Panc1 (cell line): ENCODE results near the gene PFKFB3. TPM values are rescaled to one million over a fixed set of nuclear protein-coding genes. Genes with fewer than 3 reads are reported as not detected.

ENCODE experiments used
- ATAC-seq: fragments of 200-7000 bp; cut with Tn5 transposase; 2 replicates; pipeline ENCODE4 v1.9.1; 2020; ENCODE audit warnings: mild to moderate bottlenecking, moderate library complexity
- BruUV-seq: library from RNA; stranded (reverse); fragments of 400-500 nt; replicated peaks from 2 replicates; lab custom pipeline; 2021; lab: Mats Ljungman, UMichigan
- CTCF ChIA-PET: fragments of 300-600 bp; sonication (Branson Sonifier 250); formaldehyde crosslinking; loops from one replicate; lab custom pipeline; 2022; ENCODE audit warnings: antibody characterized with exemption; lab: Charles Lee
- POLR2A ChIA-PET: fragments of 300-600 bp; sonication (Branson Sonifier 250); formaldehyde crosslinking; loops from one replicate; lab custom pipeline; 2022; ENCODE audit warnings: antibody characterized with exemption; lab: Charles Lee
- DNase-seq: peaks from one replicate; pipeline ENCODE4 v3.0.0-alpha.2; 2010; ENCODE audit warnings: low read depth, low spot score
- H3K27ac ChIP-seq: 2 replicates; pipeline ENCODE4 v1.5.1; 2011; ENCODE audit warnings: mild to moderate bottlenecking, low read length, inconsistent platforms
- H3K27me3 ChIP-seq: fragments of 200-500 bp; sonication (Bioruptor generic); 2 replicates; pipeline ENCODE4 v1.6.0; 2014; ENCODE audit warnings: low read length, inconsistent platforms; ENCODE audit not compliant: control insufficient read depth, insufficient read depth
- H3K36me3 ChIP-seq: fragments of 200-500 bp; sonication (Bioruptor generic); 2 replicates; pipeline ENCODE4 v1.5.1; 2014; ENCODE audit warnings: inconsistent platforms, mild to moderate bottlenecking, low read length, moderate library complexity; ENCODE audit not compliant: control insufficient read depth, insufficient read depth
- H3K4me1 ChIP-seq: 2 replicates; pipeline ENCODE4 v1.5.1; 2011; ENCODE audit warnings: inconsistent platforms, mild to moderate bottlenecking, low read length, moderate library complexity; ENCODE audit not compliant: control insufficient read depth, insufficient read depth
- H3K4me3 ChIP-seq, 2 experiments: 2 replicates each; pipeline ENCODE4 v1.5.1; 2011 to 2012; ENCODE audit warnings: low read depth in 2 of 2, low read length in 2 of 2, mild to moderate bottlenecking in 2 of 2, inconsistent platforms in 1 of 2, moderate library complexity in 1 of 2
- H3K9me3 ChIP-seq: fragments of 200-500 bp; sonication (Bioruptor generic); 2 replicates; pipeline ENCODE4 v1.5.1; 2014; ENCODE audit warnings: low read depth, mild to moderate bottlenecking, inconsistent platforms, low read length, moderate library complexity; ENCODE audit not compliant: control insufficient read depth, insufficient read depth
- POLR2AphosphoS5 ChIP-seq: IDR thresholded peaks from 2 replicates; pipeline ENCODE4 v1.6.1; 2012; ENCODE audit warnings: mild to moderate bottlenecking, low read depth, low read length, moderate library complexity
- SIN3A ChIP-seq: IDR thresholded peaks from 2 replicates; pipeline ENCODE4 v1.6.1; 2012; ENCODE audit warnings: low read depth, mild to moderate bottlenecking, low read length, moderate library complexity, borderline replicate concordance; ENCODE audit not compliant: insufficient read depth
- TCF7L2 ChIP-seq: IDR thresholded peaks from 2 replicates; pipeline ENCODE4 v1.6.1; 2011; ENCODE audit warnings: mild to moderate bottlenecking, low read depth, low read length, inconsistent platforms
- in situ Hi-C: cut with HindIII; loops from 2 replicates; pipeline ENCODE4 v1.10.0; 2016; ENCODE audit warnings: low sequenced_read_pairs, low pct_unique_long_range_greater_than_20kb
- intact Hi-C: fragments of 100-400 bp; cut with micrococcal nuclease; formaldehyde crosslinking; loops from one replicate; pipeline ENCODE4 v1.10.0; 2022; ENCODE audit not compliant: unreplicated experiment
- total RNA-seq: library from RNA; stranded (reverse); gene quantifications from one replicate; pipeline ENCODE4 v1.2.1, GENCODE V29; 2021; ENCODE audit not compliant: unreplicated experiment
- TF ChIP-seq, protein P1 (sequence below), 2 experiments: IDR thresholded peaks; 2 replicates each; pipeline ENCODE4 v1.6.1; 2011 to 2012; ENCODE audit warnings: low read depth in 2 of 2, control low read depth in 1 of 2, low read length in 1 of 2, mild to moderate bottlenecking in 1 of 2, moderate library complexity in 1 of 2; ENCODE audit not compliant: insufficient read depth in 1 of 2
- TF ChIP-seq, protein P2 (sequence below): fragments of 450-650 bp; IDR thresholded peaks from 2 replicates; pipeline ENCODE4 v1.5.1; 2017; ENCODE audit warnings: mild to moderate bottlenecking

Gene PFKFB3
- total RNA-seq, 1 experiment from 2014 or later, result 17.1 TPM

DNA sequence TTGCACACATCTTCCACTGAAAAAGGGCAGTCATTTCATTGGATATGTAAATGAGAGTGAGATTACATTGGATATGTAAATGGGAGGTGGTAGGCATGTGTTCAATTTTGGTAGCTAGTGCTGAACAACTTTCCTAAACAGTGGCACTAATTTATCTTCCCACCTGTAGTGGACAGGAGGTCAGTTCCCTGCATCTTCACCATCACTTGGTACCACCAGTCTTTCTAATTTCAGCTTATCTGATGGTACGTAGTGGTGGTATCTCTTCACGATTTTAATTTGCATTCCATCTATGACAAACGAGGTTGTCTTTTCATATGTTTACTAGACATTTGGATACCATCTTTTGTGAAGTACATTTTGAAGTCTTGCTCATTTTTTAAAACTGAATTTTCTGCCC, 58.1 kb downstream of the PFKFB3 start:
- no TSS peak for BruUV-seq
- TF ChIP-seq, protein P1, sequence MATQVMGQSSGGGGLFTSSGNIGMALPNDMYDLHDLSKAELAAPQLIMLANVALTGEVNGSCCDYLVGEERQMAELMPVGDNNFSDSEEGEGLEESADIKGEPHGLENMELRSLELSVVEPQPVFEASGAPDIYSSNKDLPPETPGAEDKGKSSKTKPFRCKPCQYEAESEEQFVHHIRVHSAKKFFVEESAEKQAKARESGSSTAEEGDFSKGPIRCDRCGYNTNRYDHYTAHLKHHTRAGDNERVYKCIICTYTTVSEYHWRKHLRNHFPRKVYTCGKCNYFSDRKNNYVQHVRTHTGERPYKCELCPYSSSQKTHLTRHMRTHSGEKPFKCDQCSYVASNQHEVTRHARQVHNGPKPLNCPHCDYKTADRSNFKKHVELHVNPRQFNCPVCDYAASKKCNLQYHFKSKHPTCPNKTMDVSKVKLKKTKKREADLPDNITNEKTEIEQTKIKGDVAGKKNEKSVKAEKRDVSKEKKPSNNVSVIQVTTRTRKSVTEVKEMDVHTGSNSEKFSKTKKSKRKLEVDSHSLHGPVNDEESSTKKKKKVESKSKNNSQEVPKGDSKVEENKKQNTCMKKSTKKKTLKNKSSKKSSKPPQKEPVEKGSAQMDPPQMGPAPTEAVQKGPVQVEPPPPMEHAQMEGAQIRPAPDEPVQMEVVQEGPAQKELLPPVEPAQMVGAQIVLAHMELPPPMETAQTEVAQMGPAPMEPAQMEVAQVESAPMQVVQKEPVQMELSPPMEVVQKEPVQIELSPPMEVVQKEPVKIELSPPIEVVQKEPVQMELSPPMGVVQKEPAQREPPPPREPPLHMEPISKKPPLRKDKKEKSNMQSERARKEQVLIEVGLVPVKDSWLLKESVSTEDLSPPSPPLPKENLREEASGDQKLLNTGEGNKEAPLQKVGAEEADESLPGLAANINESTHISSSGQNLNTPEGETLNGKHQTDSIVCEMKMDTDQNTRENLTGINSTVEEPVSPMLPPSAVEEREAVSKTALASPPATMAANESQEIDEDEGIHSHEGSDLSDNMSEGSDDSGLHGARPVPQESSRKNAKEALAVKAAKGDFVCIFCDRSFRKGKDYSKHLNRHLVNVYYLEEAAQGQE (IDR thresholded peaks at IDR 0.05; ENCODE audit: insufficient read depth in 1 of 2, low read depth in 2 of 2, low read length in 1 of 2), result no peak
- TF ChIP-seq, protein P2, sequence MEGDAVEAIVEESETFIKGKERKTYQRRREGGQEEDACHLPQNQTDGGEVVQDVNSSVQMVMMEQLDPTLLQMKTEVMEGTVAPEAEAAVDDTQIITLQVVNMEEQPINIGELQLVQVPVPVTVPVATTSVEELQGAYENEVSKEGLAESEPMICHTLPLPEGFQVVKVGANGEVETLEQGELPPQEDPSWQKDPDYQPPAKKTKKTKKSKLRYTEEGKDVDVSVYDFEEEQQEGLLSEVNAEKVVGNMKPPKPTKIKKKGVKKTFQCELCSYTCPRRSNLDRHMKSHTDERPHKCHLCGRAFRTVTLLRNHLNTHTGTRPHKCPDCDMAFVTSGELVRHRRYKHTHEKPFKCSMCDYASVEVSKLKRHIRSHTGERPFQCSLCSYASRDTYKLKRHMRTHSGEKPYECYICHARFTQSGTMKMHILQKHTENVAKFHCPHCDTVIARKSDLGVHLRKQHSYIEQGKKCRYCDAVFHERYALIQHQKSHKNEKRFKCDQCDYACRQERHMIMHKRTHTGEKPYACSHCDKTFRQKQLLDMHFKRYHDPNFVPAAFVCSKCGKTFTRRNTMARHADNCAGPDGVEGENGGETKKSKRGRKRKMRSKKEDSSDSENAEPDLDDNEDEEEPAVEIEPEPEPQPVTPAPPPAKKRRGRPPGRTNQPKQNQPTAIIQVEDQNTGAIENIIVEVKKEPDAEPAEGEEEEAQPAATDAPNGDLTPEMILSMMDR, result no peak
- no peak for TF ChIP-seq TCF7L2
- no peak for TF ChIP-seq SIN3A
- no peak for TF ChIP-seq POLR2AphosphoS5
- DNase-seq, result no peak
- Histone ChIP-seq H3K4me3 (no peak overlapping the region), H3K9me3 (no peaks in the 10 kb centered on the region), H3K27ac (no peak overlapping the region), H3K27me3 (no peaks in the 10 kb centered on the region), H3K36me3 (no peaks in the 10 kb centered on the region), H3K4me1 (no peaks in the 10 kb centered on the region)
- ChIA-PET CTCF (no interaction called here), POLR2A (no interaction called here)
- intact Hi-C loops, result no loop called here
- no peak for ATAC-seq
- in situ Hi-C loops, result no loop called here

DNA sequence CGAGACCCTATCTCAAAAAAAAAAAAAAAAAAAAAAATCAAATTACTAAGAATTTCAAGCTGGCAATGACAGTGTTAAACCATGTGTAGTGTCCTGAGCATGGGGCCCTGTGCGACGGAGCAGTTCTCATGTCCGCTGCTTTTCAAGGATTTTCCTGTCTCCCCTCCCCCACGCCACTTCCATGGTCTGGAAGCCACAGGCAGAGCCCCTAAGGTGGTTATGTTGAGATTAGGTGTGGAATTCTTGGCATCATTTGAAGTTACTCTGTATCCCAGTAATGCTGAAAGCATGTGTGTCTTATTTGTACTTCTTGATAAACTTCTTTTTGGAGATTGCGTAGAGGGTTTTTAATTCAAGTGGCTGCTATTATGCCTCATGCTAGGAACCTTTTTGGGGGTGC, 65.2 kb downstream of the PFKFB3 start:
- intact Hi-C loops (no loop called here), in situ Hi-C loops (no loop called here)
- H3K9me3 ChIP-seq, result no peaks in the 10 kb centered on the region
- BruUV-seq, result no TSS peak
- DNase-seq (no peak), ATAC-seq (no peak)
- H3K4me1 ChIP-seq, result no peaks in the 10 kb centered on the region
- CTCF ChIA-PET, result no interaction called here
- no peak overlapping the region for H3K4me3 ChIP-seq
- no peak for TF ChIP-seq TCF7L2
- no peak for TF ChIP-seq SIN3A
- TF ChIP-seq POLR2AphosphoS5, result no peak
- no peaks in the 10 kb centered on the region for H3K27me3 ChIP-seq
- POLR2A ChIA-PET, result no interaction called here
- no peaks in the 10 kb centered on the region for H3K36me3 ChIP-seq
- no peak overlapping the region for H3K27ac ChIP-seq

DNA sequence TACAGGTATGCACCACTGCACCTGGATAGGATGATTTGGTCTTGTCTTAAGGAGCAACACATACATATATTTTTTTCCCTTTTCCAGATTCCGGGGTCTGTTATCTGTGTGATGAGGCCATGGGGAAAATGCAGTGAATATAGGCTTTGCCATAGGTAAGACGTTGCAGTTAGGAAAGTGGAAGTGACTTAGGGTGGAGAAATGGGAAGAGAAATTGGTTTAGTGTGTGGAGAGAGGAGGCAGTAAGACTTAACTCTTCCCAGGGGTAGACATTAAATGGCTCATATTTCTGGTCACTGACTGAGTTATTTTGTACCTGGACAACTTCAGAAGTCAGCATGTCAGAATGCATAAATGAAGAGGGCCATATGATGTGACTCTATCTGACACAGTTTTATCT, 66.7 kb downstream of the PFKFB3 start:
- ATAC-seq, result no peak
- POLR2A ChIA-PET, result no interaction called here
- Histone ChIP-seq H3K27me3 (no peaks in the 10 kb centered on the region), H3K27ac (no peak overlapping the region), H3K36me3 (no peaks in the 10 kb centered on the region), H3K9me3 (no peaks in the 10 kb centered on the region), H3K4me1 (no peaks in the 10 kb centered on the region), H3K4me3 (no peak overlapping the region)
- intact Hi-C loops, result no loop called here
- no peak for TF ChIP-seq TCF7L2
- TF ChIP-seq, protein P2, result no peak
- no peak for TF ChIP-seq SIN3A
- BruUV-seq, result no TSS peak
- CTCF ChIA-PET, result no interaction called here
- in situ Hi-C loops, result no loop called here
- DNase-seq, result no peak
